Activated naive CD4-positive, alpha-beta T cell treated with anti-CD3 and anti-CD28 coated beads, Interleukin-2, amount 50 U/mL, for 72 hours (primary cell): ENCODE results near the gene OFD1. TPM values are rescaled to one million over a fixed set of nuclear protein-coding genes. Genes with fewer than 3 reads are reported as not detected.

Source experiments
- ATAC-seq, 2 donors: fragments of 150-1000 bp; cut with Tn5 transposase; 2 replicates each; pipeline ENCODE4 v1.10.0; 2021; ENCODE audit warnings: mild to moderate bottlenecking in 2 of 2, moderate library complexity in 2 of 2
- DNase-seq, 2 donors: peaks; one replicate each; pipeline ENCODE4 v3.0.0; 2021 to 2022; ENCODE audit warnings: low spot score in 2 of 2
- H3K27ac Mint-ChIP-seq, 2 donors: one replicate each; pipeline ENCODE4 v1.8.0; 2022; ENCODE audit warnings: mild to moderate bottlenecking in 2 of 2, mixed read lengths in 2 of 2
- H3K36me3 Mint-ChIP-seq, 2 donors: one replicate each; pipeline ENCODE4 v1.8.0; 2022; ENCODE audit warnings: mixed read lengths in 2 of 2
- H3K9me3 Mint-ChIP-seq, 2 donors: one replicate each; pipeline ENCODE4 v1.8.0; 2022; ENCODE audit warnings: mixed read lengths in 2 of 2
- total RNA-seq, 2 donors: library from RNA; stranded (reverse); gene quantifications; one replicate each; pipeline ENCODE4 v1.2.3, GENCODE V29; 2022

The OFD1 gene
- total RNA-seq, 2 donors from 2014 or later, result 36.9 to 40.7 TPM

GRCh38 chrX:13732246-13733067 is 2.1 kb upstream of the OFD1 start:
- H3K27ac Mint-ChIP-seq, result peak overlapping the region in 1 of 2 donors; percentile 25
- H3K36me3 Mint-ChIP-seq, result peaks cover 36 to 46% of the 10 kb centered on the region in 2 donors

GRCh38 chrX:13733506-13733905 is 1.0 kb upstream of the OFD1 start:
- Mint-ChIP-seq H3K36me3 (peaks cover 31 to 38% of the 10 kb centered on the region in 2 donors), H3K9me3 (no peaks in the 10 kb centered on the region), H3K27ac (peak overlapping the region; percentile 96 to 98)
- DNase-seq, result no peak
- no peak for ATAC-seq

More at GRCh38 chrX:13732246-13733067, 2.1 kb upstream of the OFD1 start:
- ATAC-seq (no peak), DNase-seq (no peak)
- H3K9me3 Mint-ChIP-seq, result peaks cover 0 to 1% of the 10 kb centered on the region in 2 donors

GRCh38 chrX:13741695-13742094 is 7.1 kb downstream of the OFD1 start:
- DNase-seq, result no peak
- H3K27ac Mint-ChIP-seq, result peak overlapping the region in 1 of 2 donors; percentile 84
- ATAC-seq, result no peak
- no peaks in the 10 kb centered on the region for H3K9me3 Mint-ChIP-seq
- H3K36me3 Mint-ChIP-seq, result no peaks in the 10 kb centered on the region

GRCh38 chrX:13742397-13743176 is 8.0 kb downstream of the OFD1 start:
- H3K9me3 Mint-ChIP-seq, result no peaks in the 10 kb centered on the region

GRCh38 chrX:13747836-13748235 is 13.3 kb downstream of the OFD1 start:
- ATAC-seq (no peak), DNase-seq (no peak)
- H3K27ac Mint-ChIP-seq, result peak overlapping the region; percentile 26 to 55
- H3K36me3 Mint-ChIP-seq, result peaks cover 0 to 3% of the 10 kb centered on the region in 2 donors
- H3K9me3 Mint-ChIP-seq, result no peaks in the 10 kb centered on the region

More at GRCh38 chrX:13742397-13743176, 8.0 kb downstream of the OFD1 start:
- peak; percentile 94 to 96 for ATAC-seq
- H3K27ac Mint-ChIP-seq, result peak overlapping the region; percentile 84 to 88
- H3K36me3 Mint-ChIP-seq, result no peaks in the 10 kb centered on the region
- peak in 1 of 2 donors; percentile 27 for DNase-seq

- DNase-seq (no peak), ATAC-seq (no peak)
- Mint-ChIP-seq H3K36me3 (peaks cover 0 to 7% of the 10 kb centered on the region in 2 donors), H3K9me3 (no peaks in the 10 kb centered on the region), H3K27ac (no peak overlapping the region)
Measured at GRCh38 chrX:13748486-13748885, 13.9 kb downstream of the OFD1 start.

- ATAC-seq, result peak; percentile 53 to 64
- Mint-ChIP-seq H3K9me3 (no peaks in the 10 kb centered on the region), H3K27ac (peak overlapping the region in 1 of 2 donors; percentile 9), H3K36me3 (peaks cover 0 to 7% of the 10 kb centered on the region in 2 donors)
- no peak for DNase-seq
Measured at GRCh38 chrX:13750204-13750603, 15.7 kb downstream of the OFD1 start.

- DNase-seq (no peak), ATAC-seq (no peak)
- H3K27ac Mint-ChIP-seq, result peak overlapping the region in 1 of 2 donors; percentile 9
- H3K9me3 Mint-ChIP-seq, result no peaks in the 10 kb centered on the region
- peaks cover 0 to 7% of the 10 kb centered on the region in 2 donors for H3K36me3 Mint-ChIP-seq
Measured at GRCh38 chrX:13750812-13751211, 16.3 kb downstream of the OFD1 start.

- ATAC-seq (no peak), DNase-seq (no peak)
- Mint-ChIP-seq H3K27ac (no peak overlapping the region), H3K9me3 (no peaks in the 10 kb centered on the region), H3K36me3 (peaks cover 0 to 7% of the 10 kb centered on the region in 2 donors)
Measured at GRCh38 chrX:13752141-13752540, 17.6 kb downstream of the OFD1 start.

- DNase-seq (no peak), ATAC-seq (no peak)
- no peaks in the 10 kb centered on the region for H3K9me3 Mint-ChIP-seq
- H3K36me3 Mint-ChIP-seq, result peaks cover 0 to 7% of the 10 kb centered on the region in 2 donors
- H3K27ac Mint-ChIP-seq, result peak overlapping the region; percentile 7 to 12
Measured at GRCh38 chrX:13752646-13753045, 18.1 kb downstream of the OFD1 start.

- Mint-ChIP-seq H3K36me3 (peaks cover 0 to 7% of the 10 kb centered on the region in 2 donors), H3K27ac (no peak overlapping the region), H3K9me3 (no peaks in the 10 kb centered on the region)
- DNase-seq (no peak), ATAC-seq (no peak)
Measured at GRCh38 chrX:13754765-13755164, 20.2 kb downstream of the OFD1 start.

- ATAC-seq, result no peak
- DNase-seq, result no peak
- Mint-ChIP-seq H3K27ac (no peak overlapping the region), H3K36me3 (peaks cover 0 to 7% of the 10 kb centered on the region in 2 donors), H3K9me3 (no peaks in the 10 kb centered on the region)
Measured at GRCh38 chrX:13755254-13755653, 20.7 kb downstream of the OFD1 start.

- H3K9me3 Mint-ChIP-seq, result no peaks in the 10 kb centered on the region
- no peak overlapping the region for H3K27ac Mint-ChIP-seq
- DNase-seq (no peak), ATAC-seq (no peak)
- peaks cover 0 to 7% of the 10 kb centered on the region in 2 donors for H3K36me3 Mint-ChIP-seq
Measured at GRCh38 chrX:13756381-13756780, 21.8 kb downstream of the OFD1 start.

- H3K9me3 Mint-ChIP-seq, result no peaks in the 10 kb centered on the region
- ATAC-seq, result no peak
- no peak overlapping the region for H3K27ac Mint-ChIP-seq
- H3K36me3 Mint-ChIP-seq, result no peaks in the 10 kb centered on the region
- no peak for DNase-seq
Measured at GRCh38 chrX:13759152-13759718, 24.7 kb downstream of the OFD1 start.

GRCh38 chrX:13760426-13760825 is 25.9 kb downstream of the OFD1 start:
- ATAC-seq, result no peak
- no peak for DNase-seq
- H3K36me3 Mint-ChIP-seq, result no peaks in the 10 kb centered on the region
- H3K9me3 Mint-ChIP-seq, result no peaks in the 10 kb centered on the region
- no peak overlapping the region for H3K27ac Mint-ChIP-seq

GRCh38 chrX:13761606-13762414 is 27.3 kb downstream of the OFD1 start:
- H3K36me3 Mint-ChIP-seq, result peaks cover 0 to 4% of the 10 kb centered on the region in 2 donors
- DNase-seq, result no peak
- peak overlapping the region in 1 of 2 donors; percentile 9 for H3K27ac Mint-ChIP-seq
- no peak for ATAC-seq
- H3K9me3 Mint-ChIP-seq, result no peaks in the 10 kb centered on the region
